PFSK-1 (cell line): ENCODE measurements around the gene CLCN2.

ENCODE experiments used
- FOXP2 ChIP-seq: optimal IDR thresholded peaks from 2 replicates; pipeline ENCODE3; 2011; ENCODE audit warnings: borderline replicate concordance, control low read depth, inconsistent platforms; ENCODE audit not compliant: insufficient read depth; ENCODE audit errors: extremely low read length, extremely low read depth
- POLR2AphosphoS5 ChIP-seq: IDR thresholded peaks from 2 replicates; pipeline ENCODE4 v1.6.1; 2012; ENCODE audit warnings: low read depth, mild to moderate bottlenecking, control low read depth, low read length, moderate library complexity
- SIN3A ChIP-seq: IDR thresholded peaks from 2 replicates; pipeline ENCODE4 v1.6.1; 2012; ENCODE audit warnings: mild to moderate bottlenecking, low read length, moderate library complexity, borderline replicate concordance; ENCODE audit not compliant: insufficient read depth
- TAF1 ChIP-seq: IDR thresholded peaks from 2 replicates; pipeline ENCODE4 v1.6.1; 2012; ENCODE audit warnings: low read length, control low read depth, borderline replicate concordance; ENCODE audit not compliant: insufficient read depth
- TF ChIP-seq, protein P1 (sequence below), 2 experiments: IDR thresholded peaks; 2 replicates each; pipeline versions ENCODE4 v1.6.1 to v1.8.0; 2011 to 2012; ENCODE audit warnings: low read depth in 2 of 2, low read length in 2 of 2, control low read depth in 1 of 2, inconsistent platforms in 1 of 2, mild to moderate bottlenecking in 1 of 2, moderate library complexity in 1 of 2; ENCODE audit not compliant: insufficient read depth in 1 of 2

DNA sequence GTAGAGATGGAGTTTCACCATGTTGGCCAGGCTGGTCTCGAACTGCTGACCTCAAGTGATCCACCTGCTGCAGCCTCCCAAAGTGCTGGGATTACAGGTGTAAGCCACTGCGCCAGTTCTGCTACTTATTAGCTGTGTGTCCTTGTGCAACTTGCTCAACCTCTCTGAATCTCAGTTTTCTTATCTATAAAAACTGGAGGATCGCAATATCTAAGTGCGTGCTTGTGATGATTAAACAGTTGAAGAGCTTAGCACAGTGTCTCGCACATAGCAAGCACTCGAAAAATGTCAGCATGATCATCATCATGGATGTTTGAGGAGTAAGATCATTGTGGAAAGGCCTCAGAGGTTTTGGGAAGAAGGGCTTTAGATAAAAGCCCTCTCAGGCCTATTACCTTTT, 10.8 kb downstream of the CLCN2 start:
- TF ChIP-seq TAF1 (no peak), SIN3A (no peak), POLR2AphosphoS5 (no peak), FOXP2 (no peak)
- TF ChIP-seq, protein P1, sequence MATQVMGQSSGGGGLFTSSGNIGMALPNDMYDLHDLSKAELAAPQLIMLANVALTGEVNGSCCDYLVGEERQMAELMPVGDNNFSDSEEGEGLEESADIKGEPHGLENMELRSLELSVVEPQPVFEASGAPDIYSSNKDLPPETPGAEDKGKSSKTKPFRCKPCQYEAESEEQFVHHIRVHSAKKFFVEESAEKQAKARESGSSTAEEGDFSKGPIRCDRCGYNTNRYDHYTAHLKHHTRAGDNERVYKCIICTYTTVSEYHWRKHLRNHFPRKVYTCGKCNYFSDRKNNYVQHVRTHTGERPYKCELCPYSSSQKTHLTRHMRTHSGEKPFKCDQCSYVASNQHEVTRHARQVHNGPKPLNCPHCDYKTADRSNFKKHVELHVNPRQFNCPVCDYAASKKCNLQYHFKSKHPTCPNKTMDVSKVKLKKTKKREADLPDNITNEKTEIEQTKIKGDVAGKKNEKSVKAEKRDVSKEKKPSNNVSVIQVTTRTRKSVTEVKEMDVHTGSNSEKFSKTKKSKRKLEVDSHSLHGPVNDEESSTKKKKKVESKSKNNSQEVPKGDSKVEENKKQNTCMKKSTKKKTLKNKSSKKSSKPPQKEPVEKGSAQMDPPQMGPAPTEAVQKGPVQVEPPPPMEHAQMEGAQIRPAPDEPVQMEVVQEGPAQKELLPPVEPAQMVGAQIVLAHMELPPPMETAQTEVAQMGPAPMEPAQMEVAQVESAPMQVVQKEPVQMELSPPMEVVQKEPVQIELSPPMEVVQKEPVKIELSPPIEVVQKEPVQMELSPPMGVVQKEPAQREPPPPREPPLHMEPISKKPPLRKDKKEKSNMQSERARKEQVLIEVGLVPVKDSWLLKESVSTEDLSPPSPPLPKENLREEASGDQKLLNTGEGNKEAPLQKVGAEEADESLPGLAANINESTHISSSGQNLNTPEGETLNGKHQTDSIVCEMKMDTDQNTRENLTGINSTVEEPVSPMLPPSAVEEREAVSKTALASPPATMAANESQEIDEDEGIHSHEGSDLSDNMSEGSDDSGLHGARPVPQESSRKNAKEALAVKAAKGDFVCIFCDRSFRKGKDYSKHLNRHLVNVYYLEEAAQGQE (IDR thresholded peaks at IDR 0.05; ENCODE audit: insufficient read depth in 1 of 2, low read depth in 2 of 2, low read length in 2 of 2): no peak
